CD4-positive, alpha-beta T cell treated with Interleukin-12 subunit alpha and Interleukin-12 subunit beta, for 1 hour (primary cell): ENCODE measurements around the gene INPP5D.

Source experiments
- DNase-seq: peaks from one replicate; pipeline ENCODE4 v3.0.0-alpha.2; 2020

Gene INPP5D

GRCh38 chr2:233248999-233249398 lies 188.9 kb downstream of the INPP5D start:
- DNase-seq: peak; percentile 15

- no peak for DNase-seq
Measured at GRCh38 chr2:233250568-233250967, 190.4 kb downstream of the INPP5D start.

- DNase-seq: no peak
Measured at GRCh38 chr2:233250985-233251305, 190.8 kb downstream of the INPP5D start.

- DNase-seq: peak; percentile 96
Measured at GRCh38 chr2:233251306-233252116, 191.4 kb downstream of the INPP5D start, which contains the start of gene ATG16L1. Gene ATG16L1, plus strand, starts transcription at chr2:233251673. Its CDS starts 155 bp downstream, at chr2:233251828.

GRCh38 chr2:233252227-233252626 lies 192.1 kb downstream of the INPP5D start:
- no peak for DNase-seq

GRCh38 chr2:233255151-233255550 lies 195.0 kb downstream of the INPP5D start:
- no peak for DNase-seq

GRCh38 chr2:233256048-233256447 lies 195.9 kb downstream of the INPP5D start:
- DNase-seq: no peak
